NCI-H146 treated with DMSO at 0.1 percent for 48 hours (cell line): Measurements from ENCODE around the gene FLRT3.
A peak's percentile ranks its signal among the peaks of the same experiment; 100 is the strongest.

Experiments
- DNase-seq: peaks from one replicate; lab custom pipeline; 2025; ENCODE audit not compliant: unreplicated experiment; lab: John Stamatoyannopoulos, UW

FLRT3 gene

GRCh38 chr20:14337400-14338171 is at the start of gene FLRT3:
TSS of gene FLRT3 (minus strand) at chr20:14337612. CDS start at chr20:14327506, 10,106 bp downstream.
- DNase-seq, result peak; percentile 95

- no peak for DNase-seq
Measured at GRCh38 chr20:14386726-14387125, 49.3 kb upstream of the FLRT3 start.

- DNase-seq, result no peak
Measured at GRCh38 chr20:14385176-14385740, 47.8 kb upstream of the FLRT3 start.

- DNase-seq, result no peak
Measured at GRCh38 chr20:14384416-14385175, 47.2 kb upstream of the FLRT3 start.

GRCh38 chr20:14383335-14383734 is 45.9 kb upstream of the FLRT3 start:
- no peak for DNase-seq

- DNase-seq, result no peak
Measured at GRCh38 chr20:14378326-14378725, 40.9 kb upstream of the FLRT3 start.

- DNase-seq, result peak; percentile 83
Measured at GRCh38 chr20:14375416-14375985, 38.1 kb upstream of the FLRT3 start.

GRCh38 chr20:14374196-14374595 is 36.8 kb upstream of the FLRT3 start:
- no peak for DNase-seq

- no peak for DNase-seq
Measured at GRCh38 chr20:14361509-14362345, 24.3 kb upstream of the FLRT3 start.

GRCh38 chr20:14360416-14360815 is 23.0 kb upstream of the FLRT3 start:
- DNase-seq, result no peak

GRCh38 chr20:14355791-14356190 is 18.4 kb upstream of the FLRT3 start:
- DNase-seq, result no peak

- DNase-seq, result peak; percentile 20
Measured at GRCh38 chr20:14344746-14345145, 7.3 kb upstream of the FLRT3 start.

- DNase-seq, result no peak
Measured at GRCh38 chr20:14343491-14344065, 6.2 kb upstream of the FLRT3 start.

GRCh38 chr20:14342918-14343317 is 5.5 kb upstream of the FLRT3 start:
- no peak for DNase-seq

- no peak for DNase-seq
Measured at GRCh38 chr20:14341801-14342200, 4.4 kb upstream of the FLRT3 start.

GRCh38 chr20:14336686-14337085 is 726 bp downstream of the FLRT3 start:
- DNase-seq, result peak; percentile 73

- no peak for DNase-seq
Measured at GRCh38 chr20:14335052-14335451, 2.4 kb downstream of the FLRT3 start.

GRCh38 chr20:14334306-14334930 is 3.0 kb downstream of the FLRT3 start:
- DNase-seq, result peak; percentile 89

GRCh38 chr20:14333721-14334120 is 3.7 kb downstream of the FLRT3 start:
- DNase-seq, result no peak

- DNase-seq, result no peak
Measured at GRCh38 chr20:14332866-14333265, 4.5 kb downstream of the FLRT3 start.
